Stimulated activated CD4-positive, alpha-beta T cell treated with anti-CD3 and anti-CD28 coated beads, Interleukin-15, amount 100 ng/mL, for 48 hours (primary cell): ENCODE results near the gene TTC28.
"Not testable (repeated sequence)": the region's sequence is repeated elsewhere in the genome, so short reads cannot be mapped to it uniquely, and the experiment has no call there.

ENCODE experiments used
- DNase-seq, 2 donors: peaks; one replicate each; pipeline ENCODE4 v3.0.0-alpha.2; 2020; ENCODE audit warnings: low read depth in 2 of 2

The TTC28 gene

GRCh38 chr22:28604966-28605761 lies 74.5 kb downstream of the TTC28 start:
- DNase-seq: no peak

GRCh38 chr22:28601915-28602314 lies 77.7 kb downstream of the TTC28 start:
- no peak for DNase-seq

- peak in 1 of 2 donors; percentile 0 for DNase-seq
These were observed 79.0 kb downstream of the TTC28 start for GRCh38 chr22:28600546-28601143.

- DNase-seq: no peak
These were observed 79.9 kb downstream of the TTC28 start for GRCh38 chr22:28599693-28600092.

GRCh38 chr22:28597665-28598064 lies 82.0 kb downstream of the TTC28 start:
- DNase-seq: no peak

- DNase-seq: no peak
These were observed 84.7 kb downstream of the TTC28 start for GRCh38 chr22:28594797-28595462.

- no peak for DNase-seq
These were observed 85.4 kb downstream of the TTC28 start for GRCh38 chr22:28594076-28594796.

- DNase-seq: no peak
These were observed 86.3 kb downstream of the TTC28 start for GRCh38 chr22:28593299-28593698.

GRCh38 chr22:28589102-28589750 lies 90.4 kb downstream of the TTC28 start:
- no peak for DNase-seq

GRCh38 chr22:28585324-28585723 lies 94.3 kb downstream of the TTC28 start:
- DNase-seq: no peak

GRCh38 chr22:28582806-28583205 lies 96.8 kb downstream of the TTC28 start:
- DNase-seq: no peak

- DNase-seq: no peak
These were observed 98.6 kb downstream of the TTC28 start for GRCh38 chr22:28581016-28581415.

GRCh38 chr22:28576162-28576561 lies 103.5 kb downstream of the TTC28 start:
- no peak for DNase-seq

GRCh38 chr22:28574159-28574788 lies 105.4 kb downstream of the TTC28 start:
- no peak for DNase-seq

- DNase-seq: no peak
These were observed 108.8 kb downstream of the TTC28 start for GRCh38 chr22:28570696-28571373.

- not testable (repeated sequence) for DNase-seq
These were observed 110.7 kb downstream of the TTC28 start for GRCh38 chr22:28568974-28569373.

GRCh38 chr22:28568099-28568498 lies 111.5 kb downstream of the TTC28 start:
- no peak for DNase-seq

GRCh38 chr22:28566920-28567499 lies 112.6 kb downstream of the TTC28 start:
- DNase-seq: not testable (repeated sequence)

- no peak for DNase-seq
These were observed 116.0 kb downstream of the TTC28 start for GRCh38 chr22:28563636-28564035.

GRCh38 chr22:28562324-28562723 lies 117.3 kb downstream of the TTC28 start:
- no peak for DNase-seq
